ENCODE measurements around the gene DSCAML1.
"Not testable (repeated sequence)": the region's sequence is repeated elsewhere in the genome, so short reads cannot be mapped to it uniquely, and the experiment has no call there.

DSCAML1 gene

DNA sequence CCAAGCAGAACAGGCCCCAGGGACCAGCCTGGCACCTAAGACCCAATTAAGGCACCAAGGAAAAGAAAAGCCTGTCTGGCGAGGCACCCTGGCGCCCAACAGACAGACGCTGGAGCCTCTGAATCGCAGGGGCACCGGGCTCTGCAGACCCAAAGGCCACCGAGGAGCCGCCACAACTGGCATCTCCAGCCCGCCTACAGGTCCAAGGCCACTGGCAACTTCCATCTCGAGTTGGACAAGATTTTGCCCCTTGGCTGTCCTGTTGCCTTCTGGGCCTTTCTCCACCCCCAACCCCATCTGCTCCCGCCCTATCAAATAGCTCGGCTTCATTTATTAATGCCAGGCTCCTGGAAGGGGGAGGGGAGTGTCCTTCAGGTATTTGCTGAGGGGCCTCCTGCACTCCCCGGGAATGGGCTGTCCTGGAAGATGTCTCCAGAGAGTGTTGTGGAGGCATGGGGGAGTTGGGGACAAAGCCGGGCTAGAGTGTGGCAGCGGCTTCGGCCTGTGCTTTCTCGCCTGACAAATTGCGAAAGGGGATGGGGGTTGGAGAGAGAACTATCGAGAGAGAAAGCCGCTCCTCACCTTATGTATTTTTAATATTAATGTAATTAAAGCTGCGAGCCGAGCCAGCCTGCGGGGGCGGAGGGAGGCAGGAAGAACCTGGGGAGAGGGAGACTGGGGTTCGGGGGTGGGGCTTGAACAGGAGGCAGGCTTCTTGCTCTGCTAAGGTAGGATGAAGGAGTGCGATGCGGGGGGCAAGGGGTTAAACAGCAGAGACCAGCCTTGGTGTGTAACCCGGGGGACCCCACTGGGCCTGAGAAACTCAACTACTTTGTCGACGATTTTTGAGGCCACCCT is 2.0 kb downstream of the DSCAML1 start:
- DNase-seq (ENCODE audit: low read depth, low spot score) = no peak

DNA sequence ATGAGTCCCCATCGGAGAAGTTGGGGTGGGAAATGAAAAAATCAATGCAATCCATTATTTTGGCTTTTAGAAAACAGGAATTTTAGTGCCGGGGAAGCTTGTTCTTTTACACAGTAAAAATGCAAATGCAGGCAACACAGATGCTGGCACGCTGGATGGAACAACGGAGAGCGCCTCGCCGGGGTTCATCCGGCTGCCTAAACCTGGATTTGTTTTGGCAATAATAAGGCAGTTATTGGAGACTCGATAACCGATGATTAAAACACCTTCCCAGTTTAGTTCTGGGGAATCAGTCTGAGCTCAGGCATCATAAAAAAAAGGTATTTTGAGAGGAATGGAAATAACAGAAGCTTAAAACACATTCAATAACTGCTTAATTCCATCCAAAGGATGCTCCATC is 2.9 kb downstream of the DSCAML1 start:
- DNase-seq (ENCODE audit: low read depth, low spot score) = no peak

DNA sequence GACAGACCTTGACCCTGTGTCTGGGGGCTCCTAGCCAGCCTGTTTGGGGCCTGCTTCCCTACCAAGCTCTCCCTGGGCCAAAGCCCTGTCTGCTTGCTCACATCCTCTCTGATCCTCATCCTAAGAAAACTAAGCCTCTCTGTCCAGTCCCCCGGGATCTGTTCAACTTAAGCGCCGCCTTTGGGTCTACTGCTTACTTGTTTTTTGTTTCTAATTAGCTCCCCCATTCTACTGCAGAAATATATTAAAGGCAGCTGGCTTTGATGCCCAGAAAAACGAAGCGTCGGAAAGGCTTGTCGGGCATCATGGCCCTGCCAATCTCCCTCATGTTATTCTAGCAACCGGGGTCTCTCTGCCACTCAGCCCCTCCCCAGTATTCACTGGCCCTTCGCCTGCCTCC is 3.4 kb downstream of the DSCAML1 start:
- DNase-seq (ENCODE audit: low read depth, low spot score) = no peak

DNA sequence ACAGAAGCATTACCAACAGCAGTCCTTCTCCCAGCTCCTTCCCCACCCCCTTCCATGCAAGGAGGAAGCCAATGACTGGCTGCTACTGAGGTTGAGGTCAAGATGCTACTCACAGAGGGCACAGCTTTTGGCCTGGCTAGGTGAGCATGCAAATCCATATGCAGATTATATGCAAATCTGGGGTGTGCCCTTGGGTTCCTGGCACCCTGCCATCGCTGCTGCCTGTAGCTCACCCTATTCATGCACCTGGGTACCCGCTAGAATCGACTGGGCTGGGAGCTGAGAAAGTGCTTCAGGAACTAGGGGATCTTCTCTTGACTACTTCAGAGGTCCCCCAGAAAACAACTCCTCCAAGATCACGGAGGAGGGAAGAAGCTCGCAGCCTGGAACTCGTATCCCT is 4.0 kb downstream of the DSCAML1 start:
- no peak for DNase-seq (ENCODE audit: low read depth, low spot score)

- no peak for DNase-seq (ENCODE audit: low read depth, low spot score)
These were observed 4.8 kb downstream of the DSCAML1 start for GRCh38 chr11:117792241-117792640.

DNA sequence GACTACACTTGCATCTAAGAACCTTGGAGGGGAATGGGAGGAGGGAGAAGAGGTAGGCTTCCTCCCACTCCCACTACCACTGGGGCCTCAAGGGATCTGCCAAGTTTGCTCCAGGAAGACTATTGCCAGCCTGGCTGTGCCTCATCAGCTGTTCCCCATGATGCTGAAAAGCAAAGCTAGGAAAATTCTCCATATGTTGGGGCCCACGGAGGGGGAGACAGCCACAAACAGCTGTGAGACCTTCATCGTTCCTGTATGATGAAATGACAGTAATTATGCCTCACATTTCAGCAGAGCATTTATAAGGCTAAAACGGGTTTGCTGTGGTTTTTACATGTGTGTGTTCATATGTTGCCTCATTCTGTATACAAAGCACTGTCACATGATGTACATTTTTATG is 6.7 kb downstream of the DSCAML1 start:
- DNase-seq (ENCODE audit: low read depth, low spot score) = no peak

DNA sequence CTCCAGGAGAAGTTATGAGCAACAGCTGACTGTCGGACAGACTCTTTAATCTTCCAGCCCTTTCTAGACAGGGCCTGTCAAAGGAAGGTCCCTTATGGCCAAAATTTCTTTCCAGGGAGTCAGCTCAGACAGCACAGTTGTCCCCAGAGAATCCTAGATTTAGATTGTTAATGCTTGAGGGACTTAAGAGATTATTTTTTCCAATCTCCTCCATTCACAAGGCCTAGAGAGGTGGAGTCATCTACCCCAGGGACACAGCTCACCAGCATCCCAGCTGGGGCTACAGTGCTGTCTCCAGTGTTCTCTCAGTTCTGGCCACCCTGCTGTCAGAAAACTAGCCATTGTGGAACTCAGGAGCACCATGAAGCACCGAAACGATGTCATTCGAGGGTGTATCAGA is 7.8 kb downstream of the DSCAML1 start:
- no peak for DNase-seq (ENCODE audit: low read depth, low spot score)

- DNase-seq (ENCODE audit: low read depth, low spot score) = no peak
These were observed 10.7 kb downstream of the DSCAML1 start for GRCh38 chr11:117786135-117786870.

- no peak for DNase-seq (ENCODE audit: low read depth, low spot score)
These were observed 14.9 kb downstream of the DSCAML1 start for GRCh38 chr11:117782101-117782500.

DNA sequence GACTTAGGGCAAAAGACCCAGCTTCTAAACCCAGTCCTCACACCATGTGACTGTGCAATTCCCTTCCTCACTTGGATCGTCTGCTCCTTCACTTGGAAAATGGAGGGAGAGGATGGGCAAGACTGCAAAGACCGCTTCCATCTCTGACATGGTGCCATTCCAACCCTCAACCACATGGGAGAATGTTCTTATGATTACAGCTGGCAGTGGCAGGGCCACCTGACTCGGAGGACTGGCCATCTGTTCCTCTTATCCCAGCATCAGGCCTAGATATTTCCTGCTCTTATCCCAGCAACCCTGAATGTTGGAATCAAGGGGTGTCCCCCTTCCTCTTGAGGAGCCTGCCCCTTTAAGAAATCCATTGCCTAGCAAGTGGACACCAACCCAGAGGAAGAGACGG is 15.4 kb downstream of the DSCAML1 start:
- no peak for DNase-seq (ENCODE audit: low read depth, low spot score)

GRCh38 chr11:117780456-117780855 is 16.6 kb downstream of the DSCAML1 start:
- no peak for DNase-seq (ENCODE audit: low read depth, low spot score)

GRCh38 chr11:117774553-117774952 is 22.5 kb downstream of the DSCAML1 start:
- DNase-seq (ENCODE audit: low read depth, low spot score) = no peak

DNA sequence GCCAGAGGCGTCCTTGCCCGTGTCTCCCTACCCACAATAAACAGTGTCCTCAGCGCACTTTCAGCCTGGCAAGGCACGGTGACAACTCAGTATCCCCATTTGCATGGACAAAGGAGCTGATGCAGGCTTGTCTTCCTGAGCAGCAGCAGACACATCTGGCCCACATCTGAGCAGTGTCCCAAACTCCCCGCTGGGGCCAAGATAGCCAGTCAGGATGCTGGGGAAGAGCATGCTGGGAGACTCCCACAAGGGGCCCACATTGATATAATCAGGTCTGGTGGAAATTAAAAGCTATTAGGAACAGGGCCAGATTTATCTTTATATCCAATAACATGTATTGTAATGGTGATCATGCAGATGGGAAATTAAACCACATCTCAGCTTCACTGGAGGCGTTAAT is 24.7 kb downstream of the DSCAML1 start:
- no peak for DNase-seq (ENCODE audit: low read depth, low spot score)

GRCh38 chr11:117771841-117772240 is 25.2 kb downstream of the DSCAML1 start:
- DNase-seq (ENCODE audit: low read depth, low spot score) = no peak

DNA sequence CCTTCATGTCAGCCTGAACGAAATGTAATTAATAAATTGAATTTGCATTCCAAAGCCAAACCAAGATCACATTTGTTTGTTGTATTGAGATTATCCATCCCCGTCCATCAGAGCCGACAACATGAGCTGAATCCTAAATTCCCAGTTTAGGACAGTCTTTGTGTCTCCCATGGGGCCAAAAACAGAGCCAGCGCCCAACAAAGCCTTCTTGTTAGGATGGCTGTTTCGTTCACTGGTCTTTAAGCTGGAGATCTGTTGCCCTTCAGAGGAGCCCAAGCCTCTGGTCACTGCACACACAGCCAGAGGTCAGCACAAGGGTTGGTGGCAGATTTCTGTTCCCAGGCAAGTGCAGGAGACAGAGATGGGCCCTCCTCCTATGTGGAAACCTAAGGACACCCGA is 25.8 kb downstream of the DSCAML1 start:
- DNase-seq (ENCODE audit: low read depth, low spot score) = no peak

DNA sequence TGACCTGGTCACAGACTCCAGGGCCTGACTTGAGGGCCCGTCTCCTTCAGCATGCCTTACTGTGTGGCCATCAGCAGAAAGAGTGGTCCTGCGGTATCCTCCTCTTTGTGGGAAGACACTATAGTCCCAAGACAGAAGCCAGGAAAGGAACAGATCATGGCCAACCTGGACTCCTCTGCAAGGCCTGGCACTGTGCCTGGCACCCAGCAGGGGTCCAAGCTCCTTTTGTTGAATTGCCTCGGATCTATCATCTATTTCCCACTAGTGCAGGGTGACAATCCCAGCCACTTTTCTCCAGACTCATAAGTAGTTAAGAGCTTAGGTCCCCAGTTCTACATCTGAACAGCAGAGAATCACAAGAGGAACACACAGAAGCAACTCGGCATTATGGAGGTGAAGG is 27.0 kb downstream of the DSCAML1 start:
- DNase-seq (ENCODE audit: low read depth, low spot score) = no peak

GRCh38 chr11:117769533-117769932 is 27.5 kb downstream of the DSCAML1 start:
- no peak for DNase-seq (ENCODE audit: low read depth, low spot score)

DNA sequence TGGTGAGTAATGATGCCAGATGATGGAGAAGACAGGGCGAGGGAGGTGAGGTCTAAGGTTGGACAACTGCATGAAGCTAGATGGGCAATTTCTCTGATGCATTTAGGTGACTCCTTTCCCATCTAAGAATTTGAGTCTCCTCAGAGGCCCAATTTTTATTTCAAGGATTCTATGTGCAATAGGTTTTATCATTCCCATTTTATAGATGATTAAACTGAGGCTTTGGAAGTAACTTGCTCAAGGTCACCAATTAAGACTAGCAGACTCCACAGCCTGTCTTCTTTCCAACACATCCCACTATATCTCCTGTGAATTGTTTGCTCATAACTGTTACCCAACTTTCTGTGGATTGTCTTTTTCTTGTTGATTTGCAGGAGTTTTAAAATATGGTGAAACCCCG is 28.5 kb downstream of the DSCAML1 start:
- no peak for DNase-seq (ENCODE audit: low read depth, low spot score)

- DNase-seq (ENCODE audit: low read depth, low spot score) = no peak
These were observed 29.9 kb downstream of the DSCAML1 start for GRCh38 chr11:117767071-117767470.

DNA sequence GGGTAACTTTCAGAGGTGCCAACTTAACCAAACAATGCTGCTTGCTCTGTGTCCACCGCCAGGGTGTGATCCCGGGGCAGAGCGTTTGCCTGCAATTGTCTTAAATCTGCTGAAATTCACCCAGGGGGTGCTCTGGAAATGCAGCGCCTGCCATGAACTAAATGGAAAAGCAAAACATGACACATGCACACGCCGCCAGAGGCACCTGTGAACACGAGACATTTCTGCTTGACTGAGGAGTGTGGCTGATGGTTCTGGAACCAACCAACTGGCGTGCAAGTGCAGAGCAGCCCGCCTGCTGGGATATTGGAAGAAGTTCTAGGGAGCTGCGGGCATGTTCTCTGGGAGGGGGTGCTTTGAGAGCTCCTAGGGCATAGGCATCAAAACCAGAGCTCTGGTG is 30.4 kb downstream of the DSCAML1 start:
- DNase-seq (ENCODE audit: low read depth, low spot score) = no peak

DNA sequence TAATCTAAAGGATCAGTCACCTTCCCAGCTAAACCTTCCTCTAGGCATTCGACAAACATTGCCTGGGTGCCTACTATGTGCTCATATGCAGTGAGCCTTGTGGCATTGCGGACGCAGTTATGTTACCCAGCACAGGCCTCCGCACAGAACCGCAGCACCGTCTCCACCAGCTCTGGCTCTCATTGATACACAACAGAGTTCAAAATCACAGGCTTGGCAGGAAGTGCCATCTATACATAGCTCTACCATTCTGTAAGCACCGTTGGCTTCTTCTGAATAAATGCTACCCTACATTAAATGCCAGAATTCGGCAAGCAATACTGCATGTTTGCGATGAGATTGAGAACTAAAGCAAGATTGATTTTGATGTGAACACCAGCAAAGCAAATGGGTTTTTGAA is 31.0 kb downstream of the DSCAML1 start:
- DNase-seq (ENCODE audit: low read depth, low spot score) = no peak

DNA sequence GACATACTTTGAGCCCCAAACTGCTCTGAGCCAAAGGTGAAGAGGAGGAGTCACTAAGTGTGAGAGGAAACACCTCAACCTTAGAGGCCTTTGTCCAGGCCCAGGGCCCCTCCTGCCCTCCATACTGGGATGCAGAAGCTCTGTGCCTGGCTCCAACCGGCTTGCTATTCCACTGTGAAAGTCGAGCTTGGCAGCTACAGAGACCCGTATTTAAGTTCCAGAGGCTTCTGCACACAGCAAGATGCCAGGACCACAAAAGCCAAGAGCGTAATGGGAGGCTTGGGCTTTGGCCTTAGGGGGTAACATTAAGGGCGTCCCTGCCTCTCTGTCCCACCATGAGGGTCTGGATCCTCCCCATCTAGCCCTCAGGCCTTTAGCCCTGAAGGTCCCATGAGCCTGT is 31.9 kb downstream of the DSCAML1 start:
- DNase-seq (ENCODE audit: low read depth, low spot score) = no peak

- not testable (repeated sequence) for DNase-seq (ENCODE audit: low read depth, low spot score)
These were observed 33.6 kb downstream of the DSCAML1 start for GRCh38 chr11:117763465-117763864.
